HAP-1 (cell line): ENCODE data around the gene ETFDH.
"Not testable (repeated sequence)": the region's sequence is repeated elsewhere in the genome, so short reads cannot be mapped to it uniquely, and the experiment has no call there.

ENCODE experiments used
- DNase-seq, 2 experiments: peaks; one replicate each; pipeline ENCODE4 v3.0.0-alpha.2; 2016 to 2020; ENCODE audit warnings: low spot score in 2 of 2
- H3K27me3 ChIP-seq: fragments of 250-450 bp; sonication (Bioruptor Pico); 2 replicates; pipeline ENCODE4 v1.5.1; 2020; ENCODE audit warnings: low read depth, mild to moderate bottlenecking, moderate library complexity
- H3K36me3 ChIP-seq: fragments of 250-450 bp; sonication (Bioruptor Pico); replicated peaks from 2 replicates; pipeline ENCODE4 v1.5.1; 2020; ENCODE audit warnings: mild to moderate bottlenecking
- H3K4me1 ChIP-seq: fragments of 250-450 bp; sonication (Bioruptor Pico); 2 replicates; pipeline ENCODE4 v1.5.1; 2020; ENCODE audit warnings: mild to moderate bottlenecking
- H3K4me3 ChIP-seq: fragments of 250-450 bp; sonication (Bioruptor Pico); 2 replicates; pipeline ENCODE4 v1.5.1; 2020; ENCODE audit warnings: mild to moderate bottlenecking, moderate library complexity
- H3K9me3 ChIP-seq: fragments of 250-450 bp; sonication (Bioruptor Pico); 2 replicates; pipeline ENCODE4 v1.5.1; 2020; ENCODE audit warnings: mild to moderate bottlenecking, moderate library complexity
- in situ Hi-C: fragments of 300-500 bp; cut with MboI; formaldehyde crosslinking; loops from 3 replicates; pipeline ENCODE4 v1.14.3; 2020; ENCODE audit warnings: low sequenced_read_pairs, inconsistent platforms, mixed read lengths

Gene ETFDH

GRCh38 chr4:158671915-158672806 lies at the start of gene ETFDH:
Gene ETFDH (plus strand): TSS chr4:158672296. CDS start chr4:158672457, 161 bp downstream.
- Histone ChIP-seq H3K4me1 (peaks cover 8% of the 10 kb centered on the region), H3K9me3 (no peaks in the 10 kb centered on the region), H3K36me3 (peaks cover 5% of the 10 kb centered on the region; the same call in 1 of the 2 replicates), H3K27me3 (no peaks in the 10 kb centered on the region), H3K4me3 (peak within 1 kb of the TSS; percentile 94)
- in situ Hi-C loops = no loop called here
- DNase-seq = peak; percentile 98

- in situ Hi-C loops = no loop called here
- no peaks in the 10 kb centered on the region for H3K36me3 ChIP-seq
- peak; percentile 24 to 63 for DNase-seq
Observed at GRCh38 chr4:158624889-158625478, 47.1 kb upstream of the ETFDH start.

GRCh38 chr4:158625544-158625943 lies 46.6 kb upstream of the ETFDH start:
- Histone ChIP-seq H3K27me3 (peaks cover 12% of the 10 kb centered on the region), H3K9me3 (no peaks in the 10 kb centered on the region), H3K4me3 (no peak overlapping the region), H3K4me1 (no peaks in the 10 kb centered on the region), H3K36me3 (no peaks in the 10 kb centered on the region)
- in situ Hi-C loops = no loop called here
- no peak for DNase-seq

More at GRCh38 chr4:158624889-158625478, 47.1 kb upstream of the ETFDH start:
- Histone ChIP-seq H3K4me1 (no peaks in the 10 kb centered on the region), H3K9me3 (no peaks in the 10 kb centered on the region), H3K27me3 (peaks cover 12% of the 10 kb centered on the region), H3K4me3 (no peak overlapping the region)

- DNase-seq = no peak
- in situ Hi-C loops = no loop called here
Observed at GRCh38 chr4:158630893-158631292, 41.2 kb upstream of the ETFDH start.

GRCh38 chr4:158636619-158637018 lies 35.5 kb upstream of the ETFDH start:
- in situ Hi-C loops = no loop called here
- DNase-seq = no peak
- H3K9me3 ChIP-seq = no peaks in the 10 kb centered on the region
- no peaks in the 10 kb centered on the region for H3K36me3 ChIP-seq
- peaks cover 15% of the 10 kb centered on the region for H3K27me3 ChIP-seq
- no peaks in the 10 kb centered on the region for H3K4me1 ChIP-seq
- H3K4me3 ChIP-seq = no peak overlapping the region

More at GRCh38 chr4:158630893-158631292, 41.2 kb upstream of the ETFDH start:
- Histone ChIP-seq H3K4me1 (no peaks in the 10 kb centered on the region), H3K36me3 (no peaks in the 10 kb centered on the region), H3K9me3 (no peaks in the 10 kb centered on the region), H3K27me3 (peaks cover 21% of the 10 kb centered on the region), H3K4me3 (no peak overlapping the region)

- no peak overlapping the region for H3K4me3 ChIP-seq
- in situ Hi-C loops = no loop called here
- peaks cover 7% of the 10 kb centered on the region; the same call in 1 of the 2 replicates for H3K27me3 ChIP-seq
- H3K9me3 ChIP-seq = no peaks in the 10 kb centered on the region
- DNase-seq = peak in 1 of 2 experiments; percentile 63
- no peaks in the 10 kb centered on the region for H3K4me1 ChIP-seq
- H3K36me3 ChIP-seq = no peaks in the 10 kb centered on the region
Observed at GRCh38 chr4:158644356-158644755, 27.7 kb upstream of the ETFDH start.

- no peaks in the 10 kb centered on the region for H3K9me3 ChIP-seq
- H3K27me3 ChIP-seq = peaks cover 7% of the 10 kb centered on the region; the same call in 1 of the 2 replicates
- no peaks in the 10 kb centered on the region for H3K4me1 ChIP-seq
- no peak for DNase-seq
- in situ Hi-C loops = no loop called here
- no peak overlapping the region for H3K4me3 ChIP-seq
- no peaks in the 10 kb centered on the region for H3K36me3 ChIP-seq
Observed at GRCh38 chr4:158644760-158645159, 27.3 kb upstream of the ETFDH start.

GRCh38 chr4:158649111-158649680 lies 22.9 kb upstream of the ETFDH start:
- no peak for DNase-seq
- H3K36me3 ChIP-seq = no peaks in the 10 kb centered on the region
- H3K4me1 ChIP-seq = no peaks in the 10 kb centered on the region
- H3K4me3 ChIP-seq = no peak overlapping the region
- H3K9me3 ChIP-seq = no peaks in the 10 kb centered on the region
- in situ Hi-C loops = no loop called here
- peaks cover 8% of the 10 kb centered on the region; the same call in 1 of the 2 replicates for H3K27me3 ChIP-seq

GRCh38 chr4:158652920-158653319 lies 19.2 kb upstream of the ETFDH start:
- no peak overlapping the region for H3K4me3 ChIP-seq
- no peaks in the 10 kb centered on the region for H3K9me3 ChIP-seq
- H3K36me3 ChIP-seq = no peaks in the 10 kb centered on the region
- in situ Hi-C loops = no loop called here
- H3K4me1 ChIP-seq = no peaks in the 10 kb centered on the region
- DNase-seq = no peak
- peaks cover 4% of the 10 kb centered on the region; the same call in 1 of the 2 replicates for H3K27me3 ChIP-seq

GRCh38 chr4:158656439-158656838 lies 15.7 kb upstream of the ETFDH start:
- no peaks in the 10 kb centered on the region for H3K9me3 ChIP-seq
- H3K36me3 ChIP-seq = no peaks in the 10 kb centered on the region
- no peak overlapping the region for H3K4me3 ChIP-seq
- H3K27me3 ChIP-seq = peaks cover 4% of the 10 kb centered on the region; the same call in 1 of the 2 replicates
- DNase-seq = no peak
- in situ Hi-C loops = no loop called here
- no peaks in the 10 kb centered on the region for H3K4me1 ChIP-seq

GRCh38 chr4:158657291-158657690 lies 14.8 kb upstream of the ETFDH start:
- Histone ChIP-seq H3K27me3 (peaks cover 4% of the 10 kb centered on the region; the same call in 1 of the 2 replicates), H3K36me3 (no peaks in the 10 kb centered on the region), H3K4me1 (no peaks in the 10 kb centered on the region), H3K4me3 (no peak overlapping the region), H3K9me3 (no peaks in the 10 kb centered on the region)
- in situ Hi-C loops = no loop called here
- no peak for DNase-seq

- H3K27me3 ChIP-seq, H3K9me3 ChIP-seq, H3K4me1 ChIP-seq, in situ Hi-C loops, H3K36me3 ChIP-seq, DNase-seq, H3K4me3 ChIP-seq: not testable (repeated sequence)
Observed at GRCh38 chr4:158663255-158663654, 8.8 kb upstream of the ETFDH start.

GRCh38 chr4:158663707-158664625 lies 8.1 kb upstream of the ETFDH start:
- in situ Hi-C loops, H3K27me3 ChIP-seq, H3K36me3 ChIP-seq, DNase-seq, H3K4me3 ChIP-seq, H3K9me3 ChIP-seq, H3K4me1 ChIP-seq: not testable (repeated sequence)
